HG03039 (cell line): Measurements from ENCODE around the gene CACHD1.
"Not testable (repeated sequence)": the region's sequence is repeated elsewhere in the genome, so short reads cannot be mapped to it uniquely, and the experiment has no call there.

Experiments used
- ATAC-seq: cut with Tn5 transposase; IDR thresholded peaks from one replicate; pipeline ENCODE4 v1.9.1; 2021; ENCODE audit warnings: mild to moderate bottlenecking, moderate library complexity; ENCODE audit not compliant: unreplicated experiment

Gene CACHD1

DNA sequence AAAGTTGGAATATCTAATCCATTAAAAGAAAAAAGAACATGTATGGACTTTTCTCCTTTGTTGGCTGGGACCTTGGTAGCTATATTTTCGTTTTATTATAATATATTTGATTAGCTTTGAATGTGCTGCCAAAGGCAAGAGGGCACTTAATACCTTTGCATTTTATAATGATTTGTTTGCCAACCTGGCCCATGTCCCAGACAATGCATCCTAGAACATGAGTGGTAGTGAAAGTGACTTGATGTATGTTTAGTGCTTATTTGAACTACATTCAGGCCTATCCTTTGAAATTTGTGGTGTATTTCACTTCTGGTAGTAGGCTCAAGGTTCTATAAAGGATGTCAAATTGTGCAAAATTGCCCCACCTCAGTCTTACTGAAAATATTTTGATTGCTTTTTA lies 25.9 kb downstream of the CACHD1 start:
- no peak for ATAC-seq

DNA sequence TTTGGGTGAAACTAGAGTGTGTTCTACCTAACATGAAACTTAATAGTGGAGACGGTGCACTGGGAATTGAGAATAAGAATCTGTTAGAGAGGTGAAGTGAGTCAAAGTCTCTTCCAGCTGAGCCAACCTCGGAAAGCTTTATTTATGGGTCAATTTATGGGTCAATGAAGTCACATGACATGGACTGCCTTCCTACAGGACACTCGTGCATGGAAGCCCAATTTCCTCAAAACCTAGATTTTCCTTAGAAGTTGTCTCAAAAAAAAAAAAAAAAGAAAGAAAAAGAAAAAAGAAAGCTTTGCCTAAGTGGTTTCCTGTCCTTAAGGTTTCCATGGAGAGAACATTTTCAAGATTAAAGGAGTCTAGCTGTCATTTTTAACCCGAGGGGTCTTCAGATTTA lies 26.7 kb downstream of the CACHD1 start:
- ATAC-seq = no peak

DNA sequence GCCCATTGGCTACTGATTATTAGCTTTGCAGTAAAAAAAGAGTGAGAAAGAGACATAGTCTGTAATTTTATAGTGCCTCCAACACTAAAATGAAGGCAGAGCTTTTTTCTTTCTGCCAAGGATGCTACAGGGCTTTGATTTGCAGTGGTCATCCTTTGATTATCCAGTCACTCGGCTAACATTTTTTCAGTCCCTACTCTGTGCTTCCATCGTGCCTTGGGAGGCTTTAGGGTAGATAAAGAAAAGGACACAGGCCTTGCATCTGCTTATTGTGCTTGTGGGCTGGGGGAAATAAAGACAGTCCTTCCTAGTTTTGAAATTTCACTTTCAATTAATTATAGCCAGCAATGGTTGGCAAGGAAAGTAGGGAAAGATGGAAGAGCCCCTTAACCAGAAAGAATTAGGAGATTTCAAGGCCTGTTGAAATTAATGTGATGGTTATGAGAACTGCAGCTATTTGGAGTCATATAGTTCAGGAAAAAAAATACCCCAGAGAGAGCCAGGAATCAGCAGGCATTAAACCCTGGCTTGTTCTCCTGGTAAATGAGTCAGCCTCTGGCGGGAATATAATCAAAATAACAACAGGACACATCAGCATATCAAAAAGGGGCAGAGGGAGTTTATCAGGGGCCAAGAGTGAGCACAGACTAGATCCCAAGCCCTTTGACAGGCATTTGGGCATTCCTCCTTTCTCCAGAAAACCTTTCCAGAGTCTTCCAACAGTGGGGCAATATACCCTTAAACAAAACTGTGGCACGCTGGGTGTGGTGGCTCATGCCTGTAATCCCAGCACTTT lies 27.4 kb downstream of the CACHD1 start:
- ATAC-seq = no peak

DNA sequence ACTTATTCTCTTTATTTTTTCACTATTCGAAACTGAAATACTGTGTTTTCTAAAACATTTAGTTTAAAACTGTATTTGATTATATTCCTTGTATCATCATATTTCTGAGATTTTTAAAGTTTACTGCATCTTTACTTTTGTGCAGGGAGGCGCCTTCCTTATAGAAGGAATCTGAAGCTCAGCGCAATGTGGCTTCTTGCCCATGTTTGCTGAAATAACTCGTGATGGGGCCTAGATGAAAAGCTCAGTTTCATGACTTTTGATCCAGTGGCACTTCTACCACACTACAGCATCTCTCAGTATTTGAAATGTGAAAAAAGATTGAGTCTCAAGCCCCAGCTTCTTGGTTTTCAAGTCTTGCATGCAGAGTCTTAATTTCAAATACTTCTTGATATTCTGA lies 28.4 kb downstream of the CACHD1 start:
- ATAC-seq = no peak

DNA sequence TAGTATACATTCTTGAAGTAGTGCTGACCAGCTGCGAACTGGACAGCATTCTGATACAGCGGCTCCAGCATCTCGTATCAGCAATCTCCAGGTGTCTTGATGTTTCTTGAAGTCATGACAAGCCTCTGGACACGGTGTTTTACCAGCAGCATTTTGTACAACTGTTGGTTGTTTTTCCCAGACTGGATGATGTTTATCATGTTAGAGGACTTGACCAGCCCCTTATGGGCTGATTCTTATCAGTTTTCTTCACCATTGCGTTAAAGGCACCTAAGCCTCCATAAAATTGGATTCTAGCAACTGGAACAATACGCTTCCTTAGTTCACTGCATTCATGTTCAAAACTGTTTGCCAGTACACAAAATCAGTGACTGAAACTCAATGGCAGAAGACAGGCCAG lies 29.1 kb downstream of the CACHD1 start:
- ATAC-seq = no peak

DNA sequence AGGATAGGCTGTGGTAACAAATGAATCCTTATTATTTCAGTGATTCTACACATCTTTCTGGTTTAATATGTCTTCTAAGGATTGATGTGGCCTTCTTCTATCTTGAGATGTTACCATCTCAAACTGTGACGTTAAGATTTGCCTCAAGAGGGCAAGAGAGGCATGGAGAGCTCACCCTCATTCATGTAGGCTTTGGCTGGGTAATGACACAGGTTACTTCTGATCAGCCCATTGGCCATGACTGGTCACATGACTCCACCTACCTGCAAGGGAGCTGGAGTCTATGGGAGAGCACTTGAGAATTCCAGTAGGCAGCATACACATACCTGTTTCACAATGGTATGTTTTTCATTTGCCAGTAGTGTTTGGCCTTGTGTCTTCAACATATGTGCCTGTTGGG lies 30.0 kb downstream of the CACHD1 start:
- no peak for ATAC-seq

DNA sequence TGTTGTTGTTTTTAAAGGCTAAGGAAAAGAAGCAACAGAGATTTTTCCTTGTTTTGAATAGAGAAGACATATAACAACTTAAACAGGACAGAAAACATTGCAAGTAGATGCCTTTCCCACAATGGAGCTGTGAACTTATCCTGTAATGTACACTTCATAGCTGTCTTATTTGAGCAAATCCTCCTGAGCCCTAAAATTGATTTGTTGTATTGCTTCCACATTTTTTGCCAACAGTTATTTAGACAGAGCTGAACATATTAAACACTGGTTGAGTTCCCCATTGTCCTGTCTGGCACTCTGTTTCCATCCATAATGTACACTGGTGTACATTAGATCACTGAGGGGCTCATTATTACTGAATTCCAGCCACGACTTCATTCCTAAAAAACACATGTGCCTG lies 32.2 kb downstream of the CACHD1 start:
- no peak for ATAC-seq

GRCh38 chr1:64502931-64503330 lies 33.0 kb downstream of the CACHD1 start:
- ATAC-seq = no peak

DNA sequence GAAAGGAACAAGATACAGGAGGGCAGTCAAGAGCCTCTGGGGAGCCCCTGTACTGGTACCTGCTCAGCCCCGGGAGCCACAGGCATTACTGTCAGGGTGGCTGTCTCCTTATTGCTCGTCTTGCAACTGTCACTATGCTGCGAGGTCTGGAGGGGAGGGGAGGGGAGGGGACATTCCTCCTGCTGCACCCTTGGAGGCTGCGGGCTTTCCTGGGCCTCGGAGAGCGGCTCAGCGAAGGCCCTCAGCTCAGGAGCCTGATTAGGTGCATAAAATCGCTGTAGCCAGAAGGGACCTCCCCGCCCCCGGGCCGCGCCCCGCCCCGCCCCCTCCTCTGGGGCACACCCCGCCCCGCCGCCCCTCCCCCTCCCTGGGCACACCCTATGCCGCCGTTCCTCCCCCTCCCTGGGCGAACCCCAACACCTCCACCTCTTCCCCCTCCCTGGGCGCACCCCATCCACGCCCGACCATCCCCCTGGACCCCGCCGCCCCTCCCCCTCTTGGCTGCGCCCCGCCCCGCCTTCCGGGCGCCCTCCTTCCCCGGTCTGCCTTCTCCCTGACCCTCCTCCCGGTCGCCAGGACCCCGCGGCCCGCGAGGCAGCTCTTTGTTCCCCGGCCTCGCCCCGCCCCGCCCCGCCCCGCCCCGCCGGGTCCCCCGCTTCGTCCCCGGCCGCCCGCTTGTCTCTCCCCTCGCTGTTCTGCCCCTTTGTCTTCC lies 35.5 kb downstream of the CACHD1 start:
- no peak for ATAC-seq

- no peak for ATAC-seq
Measured at GRCh38 chr1:64505944-64506655, 36.2 kb downstream of the CACHD1 start.

DNA sequence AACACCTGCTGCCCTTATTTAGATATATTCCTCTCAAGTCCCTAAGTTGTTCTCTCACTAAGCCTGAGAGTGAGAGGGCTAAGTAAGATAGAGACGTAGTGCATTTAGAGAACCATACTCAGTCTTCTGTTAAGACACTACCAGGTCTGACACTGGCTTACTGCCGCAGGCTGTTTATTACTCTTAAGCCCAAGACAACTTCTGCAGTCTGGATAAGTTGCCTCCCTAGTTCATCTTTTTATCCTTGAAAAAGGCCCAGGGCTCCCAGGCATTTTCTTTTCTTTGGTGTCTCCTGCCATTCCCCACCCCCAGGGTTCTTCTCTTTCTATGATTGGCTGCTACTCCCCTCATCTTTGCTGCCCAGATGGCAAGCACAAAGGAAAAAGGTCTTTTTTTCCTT lies 38.7 kb downstream of the CACHD1 start:
- no peak for ATAC-seq

DNA sequence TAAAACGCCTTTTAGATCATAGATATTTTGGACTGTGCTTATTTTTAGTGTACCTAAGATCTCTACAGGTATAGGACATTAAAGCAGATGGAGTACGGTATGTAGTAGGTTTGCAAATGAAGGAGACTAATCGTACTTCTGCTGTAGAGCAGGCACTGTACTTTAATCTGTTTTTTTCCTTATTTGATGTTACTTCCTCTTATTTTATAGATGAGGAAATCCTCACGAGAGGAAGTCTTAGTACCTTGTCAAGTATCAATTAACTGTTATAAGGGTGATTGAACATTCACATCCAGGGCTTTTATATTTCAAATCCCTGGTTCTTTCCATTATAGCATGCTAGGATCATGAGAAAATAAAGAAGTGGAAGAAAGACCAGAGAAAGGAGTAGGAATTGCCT lies 41.1 kb downstream of the CACHD1 start:
- no peak for ATAC-seq

DNA sequence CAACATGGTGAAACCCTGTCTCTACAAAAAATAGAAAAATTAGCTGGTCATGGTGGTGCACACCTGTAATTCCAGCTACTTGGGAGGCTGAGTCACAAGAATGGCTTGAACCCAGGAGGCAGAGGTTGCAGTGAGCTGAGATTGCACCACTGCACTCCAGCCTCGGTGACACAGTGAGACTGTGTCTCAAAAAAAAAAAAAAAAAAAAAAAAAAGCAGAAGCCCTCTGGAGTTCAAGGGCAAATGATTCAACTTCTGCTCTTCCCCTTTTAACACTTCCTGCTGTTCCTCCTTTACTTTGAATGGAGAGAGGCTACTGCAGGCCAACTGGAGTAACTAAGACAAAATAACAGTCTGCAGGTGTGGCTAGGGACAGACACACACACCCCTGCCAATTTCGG lies 42.3 kb downstream of the CACHD1 start:
- ATAC-seq = not testable (repeated sequence)

DNA sequence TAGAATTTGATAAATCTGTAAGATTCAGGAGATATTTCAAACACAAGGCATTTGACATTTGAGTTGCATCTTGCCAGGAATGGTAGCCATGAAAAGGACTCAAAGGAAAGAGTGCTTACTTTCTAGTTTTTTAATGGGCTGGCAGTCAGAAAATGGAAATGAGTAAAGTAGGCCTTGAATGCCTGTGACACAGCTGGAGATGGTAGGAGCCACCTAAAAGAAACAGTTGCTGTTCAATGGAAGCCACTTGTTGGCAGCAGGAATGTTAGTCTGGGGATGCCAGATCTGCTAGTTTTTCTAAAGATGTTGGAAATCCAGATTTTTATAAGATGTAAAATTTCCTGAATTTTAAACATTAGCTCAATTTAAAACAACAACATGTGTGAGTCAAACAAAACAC lies 43.6 kb downstream of the CACHD1 start:
- no peak for ATAC-seq

GRCh38 chr1:64514197-64514765 lies 44.4 kb downstream of the CACHD1 start:
- no peak for ATAC-seq

DNA sequence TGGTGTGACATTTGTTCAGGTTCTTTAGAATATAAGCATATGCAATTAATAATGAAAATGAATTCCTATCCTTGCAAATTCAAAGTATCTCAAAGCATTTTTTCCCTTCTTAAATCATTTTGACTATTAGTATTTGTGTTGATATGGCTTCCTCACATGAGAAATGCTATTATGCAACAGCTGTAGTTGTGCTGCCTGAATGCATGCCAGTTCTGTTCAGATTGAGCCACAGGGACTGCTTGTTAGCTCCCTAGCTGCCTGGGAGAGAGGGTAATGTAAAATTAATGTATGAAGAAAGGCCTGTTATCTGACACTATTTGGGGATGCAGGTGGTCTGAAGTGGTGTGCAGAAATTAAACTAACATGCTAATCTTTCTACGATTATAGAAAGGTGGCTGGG lies 45.5 kb downstream of the CACHD1 start:
- no peak for ATAC-seq

DNA sequence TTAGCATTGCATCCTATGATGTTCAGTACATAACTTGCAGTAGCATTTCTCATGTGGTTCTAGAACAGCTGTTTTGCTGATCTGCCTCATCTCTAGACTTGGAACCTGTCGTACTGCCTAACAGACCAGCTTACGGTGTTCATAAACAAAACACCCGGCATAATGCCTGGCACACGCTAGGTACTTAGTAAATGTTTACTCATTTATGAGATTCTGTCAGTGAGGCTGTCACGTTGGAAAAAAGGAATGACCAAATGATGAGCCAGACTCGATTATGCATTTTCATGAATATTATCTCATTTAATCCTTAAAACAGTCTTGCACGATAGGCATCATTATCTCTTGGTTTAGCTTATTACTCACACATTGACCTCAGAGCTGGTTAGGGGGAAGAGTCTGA lies 46.4 kb downstream of the CACHD1 start:
- ATAC-seq = no peak

DNA sequence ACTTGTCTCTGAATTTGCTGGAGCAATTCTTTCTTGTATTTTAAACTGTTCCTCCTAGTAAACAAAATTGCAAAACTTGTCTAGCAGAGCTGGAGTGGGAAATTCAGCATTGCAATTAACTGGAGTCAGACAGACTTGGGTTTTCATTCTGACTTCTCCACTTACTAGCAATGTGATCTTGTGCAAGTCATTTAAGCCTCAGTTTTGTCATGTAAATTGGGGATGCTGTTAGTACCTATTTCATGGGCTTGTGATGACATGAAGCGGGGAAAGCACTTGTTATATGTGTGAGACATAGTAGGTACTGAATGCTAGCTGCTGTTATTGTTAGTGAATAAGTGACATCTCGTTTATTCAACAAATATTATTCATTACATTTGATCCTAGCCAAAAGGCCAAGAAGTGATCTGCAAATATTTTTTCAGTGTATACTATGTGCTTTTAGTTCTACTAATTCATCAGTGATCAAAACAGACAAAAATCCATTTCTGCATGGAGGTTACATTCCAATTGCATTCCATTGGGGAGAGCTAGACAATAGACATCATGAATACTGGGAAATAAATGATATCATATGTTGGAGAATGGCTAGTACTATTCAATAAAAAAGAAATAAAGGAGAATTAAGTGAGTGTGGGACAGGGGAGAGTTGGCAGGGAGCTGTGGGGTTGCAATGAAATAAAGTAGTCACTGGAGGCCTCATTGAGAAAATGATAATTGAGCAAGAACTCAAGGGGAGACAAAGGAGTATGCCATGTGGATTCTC lies 47.1 kb downstream of the CACHD1 start:
- no peak for ATAC-seq

GRCh38 chr1:64517640-64518039 lies 47.7 kb downstream of the CACHD1 start:
- no peak for ATAC-seq

DNA sequence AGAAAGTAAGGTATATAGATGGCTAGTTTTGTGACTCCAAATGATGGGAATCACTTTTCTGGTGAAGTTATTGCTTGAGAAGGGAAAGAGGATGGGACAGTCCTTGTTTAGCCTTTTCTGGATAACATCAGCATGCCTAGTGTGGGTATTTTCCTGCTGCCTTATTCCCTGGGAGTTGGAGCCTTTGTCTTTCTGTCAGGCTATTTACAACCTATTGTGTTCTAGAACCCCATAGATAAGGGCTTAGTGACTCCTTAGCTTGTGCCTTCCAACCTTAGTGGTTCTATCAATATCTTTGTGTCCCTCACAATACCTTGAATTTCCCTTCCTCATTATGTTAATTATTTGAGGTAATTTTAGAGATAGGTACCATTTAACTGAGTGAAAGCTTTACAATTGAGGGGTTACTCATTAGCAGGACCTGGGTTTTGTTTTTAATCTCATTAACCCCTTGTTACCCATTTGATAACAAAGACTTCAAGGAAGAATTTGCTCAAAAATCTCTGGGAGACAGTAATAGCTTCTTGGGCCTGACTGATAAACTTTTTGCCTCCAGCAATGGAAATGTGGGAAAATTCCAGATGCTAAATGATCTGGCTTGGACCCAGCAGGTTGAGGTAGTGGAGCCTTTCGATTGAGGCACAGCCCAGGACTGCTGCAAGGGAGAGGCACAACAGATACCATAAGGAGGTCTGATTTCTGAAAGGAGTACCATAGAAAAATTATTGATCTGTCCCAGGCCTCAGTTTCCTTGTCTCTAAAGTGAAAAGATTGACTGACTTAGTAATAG lies 49.0 kb downstream of the CACHD1 start:
- no peak for ATAC-seq
